Stomach (tissue), 4 donors: ENCODE data around the gene CHN2.

Experiments used
- CTCF ChIP-seq, 7 experiments: fragments of 450-650 bp in 4 of 7; fragments of 200-600 bp in 3 of 7; sonication (generic) in 3 of 7; IDR thresholded peaks; one replicate each; pipeline ENCODE4 v1.5.1; 2016 to 2019; ENCODE audit warnings: antibody characterized with exemption in 7 of 7, control low read depth in 2 of 7, mild to moderate bottlenecking in 1 of 7
- POLR2A ChIP-seq, 4 donors: fragments of 450-650 bp; IDR thresholded peaks; one replicate each; pipeline ENCODE4 v1.6.1; 2016; ENCODE audit warnings: antibody characterized with exemption in 4 of 4, control low read depth in 2 of 4, mild to moderate bottlenecking in 1 of 4, moderate library complexity in 1 of 4

DNA sequence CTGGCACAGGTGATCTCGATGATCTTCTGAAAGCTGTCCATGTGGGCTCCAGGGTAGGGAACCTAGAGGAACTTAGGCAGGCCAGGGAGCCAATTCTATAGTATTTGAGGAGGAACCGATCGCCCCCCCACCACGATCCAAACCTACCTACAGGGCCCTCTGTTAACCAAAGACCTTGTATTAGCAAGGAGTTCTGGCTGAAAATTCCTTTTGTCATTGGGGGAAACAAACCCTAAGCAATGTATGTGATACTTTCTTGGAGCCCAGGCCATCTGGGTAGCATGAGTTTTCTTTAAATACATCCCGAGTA, 62.1 kb downstream of the CHN2 start:
- TF ChIP-seq CTCF (IDR thresholded peaks at IDR 0.05) (no peak), POLR2A (IDR thresholded peaks at IDR 0.05) (no peak)
